Omental fat pad (tissue), 4 donors: ENCODE results near the gene CHRM4. TPM values are rescaled to one million over a fixed set of nuclear protein-coding genes. Genes with fewer than 3 reads are reported as not detected.

Source experiments
- ATAC-seq: fragments of 150-250 bp; one replicate; pipeline ENCODE4 v1.9.1; 2016; ENCODE audit warnings: mild to moderate bottlenecking, moderate library complexity; ENCODE audit not compliant: low FRiP score
- DNase-seq: peaks from one replicate; pipeline ENCODE4 v3.0.0-alpha.2; 2019; ENCODE audit warnings: low spot score
- CTCF ChIP-seq, 3 donors: fragments of 450-650 bp; IDR thresholded peaks; one replicate each; pipeline ENCODE4 v1.5.1; 2016 to 2017; ENCODE audit warnings: antibody characterized with exemption in 3 of 3, mild to moderate bottlenecking in 3 of 3, moderate library complexity in 2 of 3
- total RNA-seq, 4 donors: library from RNA; depleted of rRNA; stranded (reverse); fragments of >200 nt; gene quantifications; one replicate each; pipeline ENCODE4 v1.1.0, GENCODE V29; 2016

CHRM4 gene
- total RNA-seq, 4 donors from 2014 or later: 0.63 to 0.74 TPM; not detected in 2

GRCh38 chr11:46366260-46366659, 25.3 kb downstream of the CHRM4 start:
- ATAC-seq: no peak
- no peak for DNase-seq
- TF ChIP-seq CTCF (IDR thresholded peaks at IDR 0.05): no peak

- no peak for TF ChIP-seq CTCF (IDR thresholded peaks at IDR 0.05)
- DNase-seq: no peak
- no peak for ATAC-seq
Measured at GRCh38 chr11:46364791-46365190, 26.8 kb downstream of the CHRM4 start.

GRCh38 chr11:46364056-46364455, 27.5 kb downstream of the CHRM4 start:
- no peak for DNase-seq
- ATAC-seq: no peak
- TF ChIP-seq CTCF (IDR thresholded peaks at IDR 0.05): no peak

GRCh38 chr11:46363455-46364005, 28.0 kb downstream of the CHRM4 start:
- no peak for ATAC-seq
- no peak for DNase-seq

GRCh38 chr11:46363031-46363407, 28.6 kb downstream of the CHRM4 start:
- ATAC-seq (no peak), DNase-seq (no peak)
- no peak for TF ChIP-seq CTCF (IDR thresholded peaks at IDR 0.05)

More at GRCh38 chr11:46363455-46364005, 28.0 kb downstream of the CHRM4 start:
- no peak for TF ChIP-seq CTCF (IDR thresholded peaks at IDR 0.05)

- no peak for DNase-seq
- TF ChIP-seq CTCF (IDR thresholded peaks at IDR 0.05): no peak
- no peak for ATAC-seq
Measured at GRCh38 chr11:46362156-46363030, 29.2 kb downstream of the CHRM4 start.
